Measurements from ENCODE around the gene C11orf24. TPM values are rescaled to one million over a fixed set of nuclear protein-coding genes. Genes with fewer than 3 reads are reported as not detected.

Gene C11orf24
- total RNA-seq, 1 donor from 2014 or later, result 26.7 TPM

GRCh38 chr11:68258363-68258765 is 13.4 kb downstream of the C11orf24 start:
- H3K4me3 ChIP-seq, result no peak overlapping the region
- H3K4me1 ChIP-seq, result peaks cover 9% of the 10 kb centered on the region
- no peaks in the 10 kb centered on the region for H3K9me3 ChIP-seq
- H3K36me3 ChIP-seq, result peaks cover 24% of the 10 kb centered on the region
- no peak for TF ChIP-seq CTCF (IDR thresholded peaks at IDR 0.05)
- intact Hi-C loops (cut with DNase I), result loop anchor here (5.0 kb wide), 1 partner anchor 189 kb away; no protein-coding TSS in a partner anchor
- DNase-seq (no peak), ATAC-seq (no peak)
- H3K27ac ChIP-seq, result no peak overlapping the region
- no peaks in the 10 kb centered on the region for H3K27me3 ChIP-seq

- TF ChIP-seq CTCF (IDR thresholded peaks at IDR 0.05), result peak; percentile 90
- Histone ChIP-seq H3K4me3 (no peak overlapping the region), H3K27ac (no peak overlapping the region), H3K36me3 (peaks cover 17% of the 10 kb centered on the region), H3K9me3 (no peaks in the 10 kb centered on the region), H3K4me1 (peaks cover 9% of the 10 kb centered on the region), H3K27me3 (no peaks in the 10 kb centered on the region)
- ATAC-seq (peak; percentile 95), DNase-seq (peak; percentile 99)
- intact Hi-C loops (cut with DNase I), result loop anchor here (5.0 kb wide), 1 partner anchor 190 kb away; no protein-coding TSS in a partner anchor
These were observed 14.1 kb downstream of the C11orf24 start for GRCh38 chr11:68257477-68258362.

- TF ChIP-seq CTCF (IDR thresholded peaks at IDR 0.05), result no peak
- DNase-seq, result no peak
- peaks cover 9% of the 10 kb centered on the region for H3K4me1 ChIP-seq
- H3K4me3 ChIP-seq, result no peak overlapping the region
- peaks cover 3% of the 10 kb centered on the region for H3K36me3 ChIP-seq
- ATAC-seq, result no peak
- intact Hi-C loops (cut with DNase I), result loop anchor here (5.0 kb wide), 1 partner anchor 191 kb away; no protein-coding TSS in a partner anchor
- H3K9me3 ChIP-seq, result no peaks in the 10 kb centered on the region
- no peaks in the 10 kb centered on the region for H3K27me3 ChIP-seq
- no peak overlapping the region for H3K27ac ChIP-seq
These were observed 15.4 kb downstream of the C11orf24 start for GRCh38 chr11:68256331-68256741.

- DNase-seq (no peak), ATAC-seq (no peak)
- no peak overlapping the region for H3K4me3 ChIP-seq
- no peak for TF ChIP-seq CTCF (IDR thresholded peaks at IDR 0.05)
- peaks cover 9% of the 10 kb centered on the region for H3K4me1 ChIP-seq
- no peaks in the 10 kb centered on the region for H3K27me3 ChIP-seq
- no peaks in the 10 kb centered on the region for H3K9me3 ChIP-seq
- no peaks in the 10 kb centered on the region for H3K36me3 ChIP-seq
- no peak overlapping the region for H3K27ac ChIP-seq
- intact Hi-C loops (cut with DNase I), result loop anchor here (5.0 kb wide), 1 partner anchor 192 kb away; no protein-coding TSS in a partner anchor
These were observed 16.2 kb downstream of the C11orf24 start for GRCh38 chr11:68255526-68255925.

GRCh38 chr11:68254421-68254820 is 17.4 kb downstream of the C11orf24 start:
- Histone ChIP-seq H3K4me1 (peaks cover 9% of the 10 kb centered on the region), H3K27ac (no peak overlapping the region), H3K36me3 (no peaks in the 10 kb centered on the region), H3K9me3 (no peaks in the 10 kb centered on the region), H3K27me3 (no peaks in the 10 kb centered on the region), H3K4me3 (no peak overlapping the region)
- DNase-seq (no peak), ATAC-seq (no peak)
- intact Hi-C loops (cut with DNase I), result no loop called here
- TF ChIP-seq CTCF (IDR thresholded peaks at IDR 0.05), result no peak
